Hair follicular keratinocyte (primary cell): ENCODE results near the gene OR52K1. TPM values are rescaled to one million over a fixed set of nuclear protein-coding genes. Genes with fewer than 3 reads are reported as not detected.

Experiments used
- total RNA-seq: library from RNA; depleted of rRNA; stranded (reverse); fragments of >200 nt; gene quantifications from 2 replicates; pipeline ENCODE4 v1.2.3, GENCODE V29; 2015

Gene OR52K1
- total RNA-seq, result not detected in 2 replicates

GRCh38 chr11:4482445-4482844 is at the start of gene OR52K1:
TSS of gene OR52K1 (plus strand) at chr11:4482646. CDS start at chr11:4488901, 6,255 bp downstream.

GRCh38 chr11:4448995-4449394 is 33.5 kb upstream of the OR52K1 start, which contains the start of gene OR52K2:
TSS of gene OR52K2 (plus strand) at chr11:4449295. CDS start at chr11:4449340, 45 bp downstream.

Other genes with a start within 250 kb of the OR52K1 start
- gene OR52B4, start 114.3 kb upstream of the OR52K1 start, total RNA-seq, result not detected in 2 replicates
- 15.9 and 18.8 TPM in 2 replicates for gene TRIM21, start 88.9 kb upstream of the OR52K1 start, total RNA-seq
- not detected in 2 replicates for gene OR52K2, start 33.4 kb upstream of the OR52K1 start, total RNA-seq
- gene OR52M1, start 62.5 kb downstream of the OR52K1 start, total RNA-seq, result not detected in 2 replicates
- not detected in 2 replicates for gene OR52I2, start 99.1 kb downstream of the OR52K1 start, total RNA-seq
- not detected in 2 replicates for gene OR52I1, start 111.4 kb downstream of the OR52K1 start, total RNA-seq
- gene TRIM68, start 125.6 kb downstream of the OR52K1 start, total RNA-seq, result 7.3 and 10.9 TPM in 2 replicates
- not detected in 2 replicates for gene OR51D1, start 154.8 kb downstream of the OR52K1 start, total RNA-seq
- not detected in 2 replicates for gene OR51E1, start 161.3 kb downstream of the OR52K1 start, total RNA-seq
- not detected in 2 replicates for gene OR51E2, start 215.2 kb downstream of the OR52K1 start, total RNA-seq
- gene MMP26, start 222.1 kb downstream of the OR52K1 start, total RNA-seq, result not detected in 2 replicates